Lower lobe of right lung (tissue), 2 donors: Measurements from ENCODE around the gene NSA2. TPM values are rescaled to one million over a fixed set of nuclear protein-coding genes. Genes with fewer than 3 reads are reported as not detected.

Experiments used
- ATAC-seq, 2 donors: fragments of 200-7000 bp; cut with Tn5 transposase; one replicate each; pipeline ENCODE4 v1.9.1; 2020 to 2022; ENCODE audit warnings: mild to moderate bottlenecking in 2 of 2, moderate library complexity in 2 of 2
- DNase-seq: peaks from one replicate; pipeline ENCODE4 v3.0.0-alpha.2; 2020
- H3K27ac ChIP-seq: fragments of 200-600 bp; one replicate; pipeline ENCODE4 v1.8.0; 2022
- H3K27me3 ChIP-seq: fragments of 200-600 bp; one replicate; pipeline ENCODE4 v1.8.0; 2022; ENCODE audit warnings: low read depth
- H3K36me3 ChIP-seq: fragments of 200-600 bp; one replicate; pipeline ENCODE4 v1.8.0; 2022; ENCODE audit warnings: mild to moderate bottlenecking
- H3K4me1 ChIP-seq: fragments of 200-600 bp; one replicate; pipeline ENCODE4 v1.8.0; 2022
- H3K4me3 ChIP-seq: fragments of 200-600 bp; one replicate; pipeline ENCODE4 v1.8.0; 2022; ENCODE audit warnings: mild to moderate bottlenecking
- H3K9me3 ChIP-seq: fragments of 200-600 bp; one replicate; pipeline ENCODE4 v1.8.0; 2022
- intact Hi-C: fragments of 100-400 bp; cut with DNase I; formaldehyde crosslinking; loops from one replicate; pipeline ENCODE4 v1.11.0; 2022
- long read RNA-seq: library from polyadenylated mRNA; unstranded; transcript quantifications from one replicate; pipeline ENCODE4 v2.0.0, GENCODE V29; 2021
- total RNA-seq: library from RNA; stranded (reverse); fragmentation: NEBNext Ultra II Directional; extraction: Animal tissue kit (Norgen Biotek cat#: 25700); gene quantifications from one replicate; pipeline ENCODE4 v1.2.1, GENCODE V29; 2021
- TF ChIP-seq, protein P1 (sequence below): fragments of 200-600 bp; IDR thresholded peaks from one replicate; pipeline ENCODE4 v1.8.0; 2022; ENCODE audit warnings: antibody characterized with exemption, mild to moderate bottlenecking
- donor health status: DM: no; HTN: yes; CAD: no; lungs with severe emphysema.

NSA2 gene
- 51.7 TPM for total RNA-seq
- long read RNA-seq, full-length matches to known transcripts, result 6 of 10 reads
- long read RNA-seq, partial matches to known transcripts, result 3 of 10 reads
- long read RNA-seq, other reads (novel, unspliced or antisense), result 1 of 10 reads

GRCh38 chr5:74766849-74767578, at the start of gene NSA2, which contains the start of gene GFM2:
Gene NSA2 (plus strand): TSS chr5:74767249. CDS start chr5:74767361, 112 bp downstream.
Gene GFM2 (minus strand): TSS chr5:74767117. CDS start chr5:74763742, 3,375 bp downstream.
- ATAC-seq, result peak; percentile 99
- Histone ChIP-seq H3K4me3 (peak within 1 kb of the TSS; percentile 99), H3K27me3 (no peaks in the 10 kb centered on the region), H3K9me3 (no peaks in the 10 kb centered on the region), H3K4me1 (peaks cover 36% of the 10 kb centered on the region), H3K36me3 (peaks cover 48% of the 10 kb centered on the region), H3K27ac (peak within 1 kb of the TSS; percentile 86)
- DNase-seq, result peak; percentile 95
- intact Hi-C loops, result no loop called here
- TF ChIP-seq, protein P1, sequence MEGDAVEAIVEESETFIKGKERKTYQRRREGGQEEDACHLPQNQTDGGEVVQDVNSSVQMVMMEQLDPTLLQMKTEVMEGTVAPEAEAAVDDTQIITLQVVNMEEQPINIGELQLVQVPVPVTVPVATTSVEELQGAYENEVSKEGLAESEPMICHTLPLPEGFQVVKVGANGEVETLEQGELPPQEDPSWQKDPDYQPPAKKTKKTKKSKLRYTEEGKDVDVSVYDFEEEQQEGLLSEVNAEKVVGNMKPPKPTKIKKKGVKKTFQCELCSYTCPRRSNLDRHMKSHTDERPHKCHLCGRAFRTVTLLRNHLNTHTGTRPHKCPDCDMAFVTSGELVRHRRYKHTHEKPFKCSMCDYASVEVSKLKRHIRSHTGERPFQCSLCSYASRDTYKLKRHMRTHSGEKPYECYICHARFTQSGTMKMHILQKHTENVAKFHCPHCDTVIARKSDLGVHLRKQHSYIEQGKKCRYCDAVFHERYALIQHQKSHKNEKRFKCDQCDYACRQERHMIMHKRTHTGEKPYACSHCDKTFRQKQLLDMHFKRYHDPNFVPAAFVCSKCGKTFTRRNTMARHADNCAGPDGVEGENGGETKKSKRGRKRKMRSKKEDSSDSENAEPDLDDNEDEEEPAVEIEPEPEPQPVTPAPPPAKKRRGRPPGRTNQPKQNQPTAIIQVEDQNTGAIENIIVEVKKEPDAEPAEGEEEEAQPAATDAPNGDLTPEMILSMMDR, result no peak

DNA sequence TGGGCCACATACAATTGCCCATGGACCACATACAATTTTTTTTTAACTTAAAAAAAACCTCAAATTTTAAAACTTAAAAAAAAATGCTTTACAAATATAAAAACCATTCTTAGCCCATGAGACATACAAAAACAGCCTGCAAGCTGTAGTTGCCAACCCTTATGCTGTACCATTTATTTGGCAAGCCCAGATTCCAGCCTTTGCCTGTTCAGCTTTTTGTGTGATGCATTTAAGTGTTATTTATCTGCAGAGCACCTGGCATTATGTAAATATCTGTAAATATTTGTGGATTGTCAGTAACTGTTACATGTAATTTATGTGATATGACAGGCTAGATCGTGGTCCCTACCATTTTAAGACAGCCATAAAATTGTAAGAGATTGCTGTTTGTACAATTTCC, 49.5 kb upstream of the NSA2 start:
- Histone ChIP-seq H3K9me3 (no peaks in the 10 kb centered on the region), H3K4me3 (no peak overlapping the region), H3K36me3 (peaks cover 95% of the 10 kb centered on the region), H3K4me1 (no peaks in the 10 kb centered on the region), H3K27ac (no peak overlapping the region), H3K27me3 (no peaks in the 10 kb centered on the region)
- DNase-seq (no peak), ATAC-seq (no peak)
- TF ChIP-seq, protein P1, result no peak
- intact Hi-C loops, result no loop called here

GRCh38 chr5:74722271-74722670, 44.8 kb upstream of the NSA2 start:
- Histone ChIP-seq H3K4me1 (no peaks in the 10 kb centered on the region), H3K4me3 (no peak overlapping the region), H3K27me3 (no peaks in the 10 kb centered on the region), H3K9me3 (no peaks in the 10 kb centered on the region), H3K27ac (no peak overlapping the region), H3K36me3 (peaks cover 100% of the 10 kb centered on the region)
- intact Hi-C loops, result no loop called here
- no peak for ATAC-seq
- TF ChIP-seq, protein P1, result no peak
- no peak for DNase-seq

- DNase-seq (no peak), ATAC-seq (no peak)
- no peak overlapping the region for H3K4me3 ChIP-seq
- H3K9me3 ChIP-seq, result no peaks in the 10 kb centered on the region
- H3K27me3 ChIP-seq, result no peaks in the 10 kb centered on the region
- no peaks in the 10 kb centered on the region for H3K4me1 ChIP-seq
- TF ChIP-seq, protein P1, result no peak
- H3K27ac ChIP-seq, result no peak overlapping the region
- intact Hi-C loops, result no loop called here
- H3K36me3 ChIP-seq, result peaks cover 97% of the 10 kb centered on the region
These were observed 41.7 kb upstream of the NSA2 start for GRCh38 chr5:74725331-74725730.

DNA sequence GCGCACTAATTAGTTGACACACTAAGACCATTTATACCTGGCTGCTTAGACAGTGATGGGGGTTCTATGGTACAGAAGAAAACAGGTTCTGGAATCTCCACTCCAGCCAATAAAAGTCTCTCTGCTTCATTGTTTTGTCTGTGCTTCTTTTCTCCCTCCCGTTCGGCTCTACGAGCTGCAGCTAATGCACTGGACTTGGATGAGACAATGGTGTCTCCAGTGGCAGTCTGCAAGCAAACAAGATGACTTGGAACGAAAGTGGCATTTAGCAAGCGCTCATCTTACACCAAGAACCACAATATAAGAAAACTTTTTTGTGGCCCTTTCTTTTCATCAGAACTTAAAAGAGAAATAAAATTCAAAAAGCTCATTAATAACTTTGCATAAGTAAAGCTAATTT, 30.3 kb upstream of the NSA2 start:
- intact Hi-C loops, result no loop called here
- Histone ChIP-seq H3K9me3 (no peaks in the 10 kb centered on the region), H3K27me3 (no peaks in the 10 kb centered on the region), H3K4me3 (no peak overlapping the region), H3K27ac (no peak overlapping the region), H3K4me1 (no peaks in the 10 kb centered on the region), H3K36me3 (peaks cover 75% of the 10 kb centered on the region)
- TF ChIP-seq, protein P1, result no peak
- no peak for ATAC-seq
- no peak for DNase-seq
